Measurements from ENCODE around the gene ECT2L. TPM values are rescaled to one million over a fixed set of nuclear protein-coding genes. Genes with fewer than 3 reads are reported as not detected.
"Not testable (repeated sequence)": the region's sequence is repeated elsewhere in the genome, so short reads cannot be mapped to it uniquely, and the experiment has no call there.

Gene ECT2L
- total RNA-seq, 1 donor from 2014 or later, result not detected

DNA sequence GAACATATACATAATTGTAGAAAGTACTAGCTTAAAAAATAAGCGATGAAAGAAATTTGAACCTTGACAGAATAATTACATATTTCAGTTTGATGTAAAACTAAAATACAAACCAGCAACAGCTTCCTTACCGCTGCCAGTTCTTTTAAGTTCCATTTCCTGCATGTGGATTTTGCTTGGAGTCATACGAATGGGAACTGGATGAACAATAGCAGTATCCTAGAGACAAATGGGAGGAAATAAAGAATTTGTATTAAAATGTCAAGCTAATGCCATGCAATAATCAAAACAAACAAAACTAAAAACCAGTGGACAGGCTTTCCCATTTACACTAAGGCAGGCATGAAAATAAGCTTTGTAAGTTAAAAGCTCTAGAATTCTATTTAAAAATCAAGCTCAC lies 125.0 kb downstream of the ECT2L start:
- Mint-ChIP-seq H3K27me3 (no peaks in the 10 kb centered on the region), H3K9me3 (ENCODE audit: low read depth) (no peaks in the 10 kb centered on the region)

DNA sequence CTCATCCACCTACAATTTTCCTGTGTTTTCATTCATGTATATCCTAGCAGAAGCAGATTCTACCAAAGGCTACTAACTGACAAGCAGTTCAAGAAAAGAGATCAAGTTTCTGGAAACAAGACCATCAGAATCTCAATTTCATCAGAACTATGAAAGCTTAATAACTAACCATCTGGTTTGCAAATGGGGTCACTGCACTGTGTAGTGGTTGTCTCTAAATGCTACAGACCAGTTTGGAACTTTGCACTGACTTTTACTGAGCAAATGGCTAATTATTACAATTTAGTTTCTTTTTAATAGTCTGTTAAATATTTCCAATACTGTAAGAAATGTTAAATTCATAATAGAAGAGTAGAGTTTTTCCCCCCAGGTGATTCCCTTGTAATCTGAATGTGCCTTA lies 127.7 kb downstream of the ECT2L start:
- Mint-ChIP-seq H3K27me3 (no peaks in the 10 kb centered on the region), H3K4me3 (ENCODE audit: low read depth) (no peak overlapping the region), H3K4me1 (ENCODE audit: low read depth) (peaks cover 1% of the 10 kb centered on the region), H3K36me3 (ENCODE audit: insufficient read depth) (peaks cover 14% of the 10 kb centered on the region), H3K27ac (no peak overlapping the region), H3K9me3 (ENCODE audit: low read depth) (no peaks in the 10 kb centered on the region)
- TF ChIP-seq, protein P1, sequence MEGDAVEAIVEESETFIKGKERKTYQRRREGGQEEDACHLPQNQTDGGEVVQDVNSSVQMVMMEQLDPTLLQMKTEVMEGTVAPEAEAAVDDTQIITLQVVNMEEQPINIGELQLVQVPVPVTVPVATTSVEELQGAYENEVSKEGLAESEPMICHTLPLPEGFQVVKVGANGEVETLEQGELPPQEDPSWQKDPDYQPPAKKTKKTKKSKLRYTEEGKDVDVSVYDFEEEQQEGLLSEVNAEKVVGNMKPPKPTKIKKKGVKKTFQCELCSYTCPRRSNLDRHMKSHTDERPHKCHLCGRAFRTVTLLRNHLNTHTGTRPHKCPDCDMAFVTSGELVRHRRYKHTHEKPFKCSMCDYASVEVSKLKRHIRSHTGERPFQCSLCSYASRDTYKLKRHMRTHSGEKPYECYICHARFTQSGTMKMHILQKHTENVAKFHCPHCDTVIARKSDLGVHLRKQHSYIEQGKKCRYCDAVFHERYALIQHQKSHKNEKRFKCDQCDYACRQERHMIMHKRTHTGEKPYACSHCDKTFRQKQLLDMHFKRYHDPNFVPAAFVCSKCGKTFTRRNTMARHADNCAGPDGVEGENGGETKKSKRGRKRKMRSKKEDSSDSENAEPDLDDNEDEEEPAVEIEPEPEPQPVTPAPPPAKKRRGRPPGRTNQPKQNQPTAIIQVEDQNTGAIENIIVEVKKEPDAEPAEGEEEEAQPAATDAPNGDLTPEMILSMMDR (IDR thresholded peaks at IDR 0.05; ENCODE audit: unreplicated experiment), result no peak
- DNase-seq (ENCODE audit: low spot score, unreplicated experiment), result no peak

More for the DNA sequence above, 125.0 kb downstream of the ECT2L start:
- peaks cover 10% of the 10 kb centered on the region for H3K36me3 Mint-ChIP-seq (ENCODE audit: insufficient read depth)
- H3K4me1 Mint-ChIP-seq (ENCODE audit: low read depth), result peaks cover 1% of the 10 kb centered on the region
- H3K27ac Mint-ChIP-seq, result no peak overlapping the region
- TF ChIP-seq, protein P1 (IDR thresholded peaks at IDR 0.05; ENCODE audit: unreplicated experiment), result no peak
- no peak overlapping the region for H3K4me3 Mint-ChIP-seq (ENCODE audit: low read depth)
- no peak for DNase-seq (ENCODE audit: low spot score, unreplicated experiment)

DNA sequence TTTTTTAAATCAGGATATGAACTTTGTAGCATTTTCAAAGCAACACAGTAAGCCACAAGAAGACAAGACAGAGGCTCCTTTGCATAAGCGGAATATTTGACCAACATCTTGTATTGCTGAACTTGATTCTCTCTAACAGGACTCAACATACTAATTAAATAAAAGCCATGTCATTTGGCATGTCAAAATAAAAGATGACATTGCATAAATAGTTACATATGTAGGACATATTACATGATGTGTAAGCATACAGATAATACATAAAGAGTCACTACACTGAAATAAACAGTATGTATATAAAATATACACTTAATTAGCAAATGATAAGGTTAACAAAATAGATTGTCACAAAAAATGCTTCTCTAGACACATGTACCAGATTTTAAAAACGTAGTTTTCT lies 129.9 kb downstream of the ECT2L start:
- no peak overlapping the region for H3K4me3 Mint-ChIP-seq (ENCODE audit: low read depth)
- H3K27me3 Mint-ChIP-seq, result no peaks in the 10 kb centered on the region
- H3K9me3 Mint-ChIP-seq (ENCODE audit: low read depth), result no peaks in the 10 kb centered on the region
- peaks cover 6% of the 10 kb centered on the region for H3K36me3 Mint-ChIP-seq (ENCODE audit: insufficient read depth)
- no peak overlapping the region for H3K27ac Mint-ChIP-seq
- H3K4me1 Mint-ChIP-seq (ENCODE audit: low read depth), result peaks cover 1% of the 10 kb centered on the region
- TF ChIP-seq, protein P1 (IDR thresholded peaks at IDR 0.05; ENCODE audit: unreplicated experiment), result no peak
- DNase-seq (ENCODE audit: low spot score, unreplicated experiment), result no peak

DNA sequence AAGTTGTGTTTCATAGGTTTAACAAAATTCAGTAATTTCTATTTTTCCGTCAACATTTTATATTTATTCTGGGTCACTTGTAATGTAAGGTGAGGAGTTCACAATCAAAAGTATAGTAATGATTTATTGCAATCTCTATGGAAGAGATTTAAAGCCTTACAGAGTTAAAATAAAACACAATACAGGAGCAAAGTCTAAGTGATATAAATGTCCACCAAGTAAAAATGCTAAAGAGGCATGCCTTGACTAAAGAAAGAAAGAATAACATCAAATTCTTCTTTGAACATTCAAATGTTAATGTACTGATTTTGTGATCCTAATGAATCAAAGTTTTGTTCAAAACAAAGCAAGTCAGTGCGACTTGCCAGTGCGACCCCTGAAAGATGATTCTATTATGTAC lies 130.7 kb downstream of the ECT2L start:
- TF ChIP-seq, protein P1 (IDR thresholded peaks at IDR 0.05; ENCODE audit: unreplicated experiment), result no peak
- H3K27ac Mint-ChIP-seq, result no peak overlapping the region
- peaks cover 1% of the 10 kb centered on the region for H3K4me1 Mint-ChIP-seq (ENCODE audit: low read depth)
- no peak overlapping the region for H3K4me3 Mint-ChIP-seq (ENCODE audit: low read depth)
- H3K9me3 Mint-ChIP-seq (ENCODE audit: low read depth), result no peaks in the 10 kb centered on the region
- no peak for DNase-seq (ENCODE audit: low spot score, unreplicated experiment)
- H3K27me3 Mint-ChIP-seq, result no peaks in the 10 kb centered on the region
- H3K36me3 Mint-ChIP-seq (ENCODE audit: insufficient read depth), result peaks cover 6% of the 10 kb centered on the region

DNA sequence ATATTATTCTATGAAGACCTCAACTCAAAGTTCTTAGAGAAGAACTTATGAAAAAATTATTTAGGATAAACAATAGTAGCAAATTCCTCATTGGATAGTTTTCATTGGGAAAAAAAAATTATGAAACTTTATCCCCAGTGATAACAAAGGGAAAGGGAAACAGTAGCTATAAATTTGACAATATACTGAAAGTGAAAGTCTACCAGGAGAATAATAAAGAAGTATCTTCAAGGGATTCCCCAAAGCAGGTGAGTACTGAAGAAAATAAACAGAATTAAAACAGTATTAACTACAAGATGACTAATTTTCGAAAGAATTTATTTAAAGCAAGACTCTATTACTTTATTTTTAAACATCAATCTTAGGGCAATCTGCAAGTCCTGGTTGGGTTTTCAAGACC lies 135.8 kb downstream of the ECT2L start:
- no peak for DNase-seq (ENCODE audit: low spot score, unreplicated experiment)
- H3K27ac Mint-ChIP-seq, result no peak overlapping the region
- H3K36me3 Mint-ChIP-seq (ENCODE audit: insufficient read depth), result peaks cover 12% of the 10 kb centered on the region
- TF ChIP-seq, protein P1 (IDR thresholded peaks at IDR 0.05; ENCODE audit: unreplicated experiment), result no peak
- H3K9me3 Mint-ChIP-seq (ENCODE audit: low read depth), result peaks cover under 1% of the 10 kb centered on the region
- no peaks in the 10 kb centered on the region for H3K27me3 Mint-ChIP-seq
- H3K4me3 Mint-ChIP-seq (ENCODE audit: low read depth), result no peak overlapping the region
- H3K4me1 Mint-ChIP-seq (ENCODE audit: low read depth), result no peaks in the 10 kb centered on the region

DNA sequence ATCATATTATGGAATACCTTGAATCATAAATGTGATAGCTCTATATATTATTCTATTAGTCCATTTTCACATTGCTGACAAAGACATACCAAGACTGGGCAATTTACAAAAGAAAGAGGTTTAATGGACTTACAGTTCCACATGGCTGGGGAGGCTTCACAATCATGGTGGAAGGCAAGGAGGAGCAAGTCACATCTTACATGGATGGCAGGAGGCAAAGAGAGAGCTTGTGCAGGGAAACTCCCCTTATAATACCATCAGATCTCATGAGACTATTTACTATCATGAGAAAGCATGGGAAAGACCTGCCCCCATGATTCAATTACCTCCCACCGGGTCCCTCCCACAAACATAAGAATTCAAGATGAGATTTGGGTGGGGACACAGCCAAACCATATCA lies 141.0 kb downstream of the ECT2L start:
- not testable (repeated sequence) for H3K4me3 Mint-ChIP-seq (ENCODE audit: low read depth); H3K27me3 Mint-ChIP-seq; H3K27ac Mint-ChIP-seq; H3K4me1 Mint-ChIP-seq (ENCODE audit: low read depth); DNase-seq (ENCODE audit: low spot score, unreplicated experiment)
- H3K9me3 Mint-ChIP-seq (ENCODE audit: low read depth), result peaks cover 14% of the 10 kb centered on the region
- H3K36me3 Mint-ChIP-seq (ENCODE audit: insufficient read depth), result peaks cover 35% of the 10 kb centered on the region

All from progenitor cell of endocrine pancreas (in vitro differentiated cells).